Measurements from ENCODE around the gene PIWIL4. TPM values are rescaled to one million over a fixed set of nuclear protein-coding genes. Genes with fewer than 3 reads are reported as not detected.

PIWIL4 gene
- total and polyA plus RNA-seq, 9 of the 15 experiments (the other 6 are each of a cell fraction or from before 2014, with no cell fraction given): 6.3 to 17.0 (median 10.8) TPM

DNA sequence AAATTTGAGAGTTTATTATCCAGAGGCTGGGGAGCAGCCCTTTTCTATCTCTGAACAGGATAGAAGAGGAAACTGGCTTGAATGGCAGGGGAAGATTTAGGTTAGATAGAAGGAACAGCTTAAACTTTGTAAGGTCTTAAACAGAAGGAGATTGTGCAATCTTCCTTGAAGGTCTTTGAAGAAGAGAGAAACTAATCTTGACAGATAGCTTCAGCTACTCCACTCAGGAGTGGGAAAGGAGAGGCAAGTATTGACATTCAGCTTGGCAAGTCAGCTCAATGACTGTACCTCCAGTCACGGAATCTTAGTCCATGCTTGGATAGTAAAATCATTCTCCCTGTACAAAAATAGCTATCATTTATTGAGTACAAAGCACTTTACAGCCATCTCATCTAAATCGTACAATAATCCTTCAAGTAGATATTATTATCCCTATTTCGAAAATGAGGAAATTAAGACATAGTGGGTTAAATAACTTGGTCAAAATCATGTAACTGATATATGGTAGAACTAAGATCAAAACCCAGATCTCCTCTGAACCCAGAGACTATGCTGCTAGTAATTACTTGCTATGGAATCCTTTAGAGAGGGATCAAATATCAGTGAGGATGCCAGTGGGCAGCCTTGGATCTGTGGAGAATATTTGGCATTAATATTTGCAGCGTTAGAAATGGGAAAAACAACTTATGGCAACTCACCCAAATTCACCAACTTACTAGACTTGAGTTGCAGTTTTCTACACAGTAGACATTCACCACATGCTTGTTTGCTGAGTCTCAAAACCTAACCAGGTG lies 40.3 kb upstream of the PIWIL4 start (continued):
- TF ChIP-seq ZNF445 (CRISPR knock-in tag; IDR thresholded peaks at IDR 0.05; ENCODE audit: low read depth) (no peak), LARP7 (IDR thresholded peaks at IDR 0.05) (no peak)
- TF ChIP-seq, protein P1, sequence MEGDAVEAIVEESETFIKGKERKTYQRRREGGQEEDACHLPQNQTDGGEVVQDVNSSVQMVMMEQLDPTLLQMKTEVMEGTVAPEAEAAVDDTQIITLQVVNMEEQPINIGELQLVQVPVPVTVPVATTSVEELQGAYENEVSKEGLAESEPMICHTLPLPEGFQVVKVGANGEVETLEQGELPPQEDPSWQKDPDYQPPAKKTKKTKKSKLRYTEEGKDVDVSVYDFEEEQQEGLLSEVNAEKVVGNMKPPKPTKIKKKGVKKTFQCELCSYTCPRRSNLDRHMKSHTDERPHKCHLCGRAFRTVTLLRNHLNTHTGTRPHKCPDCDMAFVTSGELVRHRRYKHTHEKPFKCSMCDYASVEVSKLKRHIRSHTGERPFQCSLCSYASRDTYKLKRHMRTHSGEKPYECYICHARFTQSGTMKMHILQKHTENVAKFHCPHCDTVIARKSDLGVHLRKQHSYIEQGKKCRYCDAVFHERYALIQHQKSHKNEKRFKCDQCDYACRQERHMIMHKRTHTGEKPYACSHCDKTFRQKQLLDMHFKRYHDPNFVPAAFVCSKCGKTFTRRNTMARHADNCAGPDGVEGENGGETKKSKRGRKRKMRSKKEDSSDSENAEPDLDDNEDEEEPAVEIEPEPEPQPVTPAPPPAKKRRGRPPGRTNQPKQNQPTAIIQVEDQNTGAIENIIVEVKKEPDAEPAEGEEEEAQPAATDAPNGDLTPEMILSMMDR (IDR thresholded peaks at IDR 0.05 in 2 of 3, conservative IDR thresholded peaks at IDR 0.05 in 1 of 3; ENCODE audit: insufficient read depth in 2 of 3, low read depth in 1 of 3, low read length in 3 of 3): no peak
- TF ChIP-seq, protein P2, sequence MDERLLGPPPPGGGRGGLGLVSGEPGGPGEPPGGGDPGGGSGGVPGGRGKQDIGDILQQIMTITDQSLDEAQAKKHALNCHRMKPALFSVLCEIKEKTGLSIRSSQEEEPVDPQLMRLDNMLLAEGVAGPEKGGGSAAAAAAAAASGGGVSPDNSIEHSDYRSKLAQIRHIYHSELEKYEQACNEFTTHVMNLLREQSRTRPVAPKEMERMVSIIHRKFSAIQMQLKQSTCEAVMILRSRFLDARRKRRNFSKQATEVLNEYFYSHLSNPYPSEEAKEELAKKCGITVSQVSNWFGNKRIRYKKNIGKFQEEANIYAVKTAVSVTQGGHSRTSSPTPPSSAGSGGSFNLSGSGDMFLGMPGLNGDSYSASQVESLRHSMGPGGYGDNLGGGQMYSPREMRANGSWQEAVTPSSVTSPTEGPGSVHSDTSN (CRISPR knock-in tag; IDR thresholded peaks at IDR 0.05; ENCODE audit: low read depth): no peak
- TF ChIP-seq, protein P2 (tag; conservative IDR thresholded peaks at IDR 0.05; ENCODE audit: low read depth): 0 out of 2 replicates have a peak, but pooled peaks have one; percentile 22
